WTC11 (cell line): Measurements from ENCODE around the gene MCIDAS. TPM values are rescaled to one million over a fixed set of nuclear protein-coding genes. Genes with fewer than 3 reads are reported as not detected.
A peak's percentile ranks its signal among the peaks of the same experiment; 100 is the strongest.

Source experiments
- CTCF ChIP-seq: fragments of 200-600 bp; IDR thresholded peaks from 2 replicates; pipeline ENCODE4 v1.8.0; 2022; ENCODE audit warnings: antibody characterized with exemption
- EMX1 ChIP-seq: fragments of 250-450 bp; sonication (Bioruptor Pico); IDR thresholded peaks from 2 replicates; pipeline ENCODE4 v1.8.0; 2021; ENCODE audit warnings: mild to moderate bottlenecking
- HMGA2 ChIP-seq: fragments of 250-450 bp; sonication (Bioruptor Pico); IDR thresholded peaks from 2 replicates; pipeline ENCODE4 v1.4.0; 2021; ENCODE audit warnings: mild to moderate bottlenecking, moderate library complexity
- HMGXB4 ChIP-seq: sonication (generic); formaldehyde crosslinking; IDR thresholded peaks from 2 replicates; pipeline ENCODE4 v1.8.1; 2023; ENCODE audit warnings: mild to moderate bottlenecking, moderate library complexity, missing genetic modification reagents
- KAT7 ChIP-seq: sonication (generic); formaldehyde crosslinking; IDR thresholded peaks from 2 replicates; pipeline ENCODE4 v1.8.1; 2023; ENCODE audit warnings: missing genetic modification reagents, mild to moderate bottlenecking, borderline replicate concordance
- MYBL2 ChIP-seq: sonication (generic); formaldehyde crosslinking; IDR thresholded peaks from 2 replicates; pipeline ENCODE4 v1.8.1; 2023; ENCODE audit warnings: mild to moderate bottlenecking, moderate library complexity, missing genetic modification reagents
- NR1H2 ChIP-seq: sonication (generic); formaldehyde crosslinking; IDR thresholded peaks from 2 replicates; pipeline ENCODE4 v1.9.0; 2021; ENCODE audit warnings: mild to moderate bottlenecking, moderate library complexity, missing genetic modification reagents
- PRRX2 ChIP-seq: fragments of 250-450 bp; sonication (Bioruptor Pico); IDR thresholded peaks from 2 replicates; pipeline ENCODE4 v1.8.0; 2021; ENCODE audit warnings: mild to moderate bottlenecking
- RORB ChIP-seq: fragments of 250-450 bp; sonication (Bioruptor Pico); IDR thresholded peaks from 2 replicates; pipeline ENCODE4 v1.9.0; 2021; ENCODE audit warnings: mild to moderate bottlenecking
- SMAD3 ChIP-seq: sonication (generic); formaldehyde crosslinking; IDR thresholded peaks from 2 replicates; pipeline ENCODE4 v1.8.0; 2022; ENCODE audit warnings: missing genetic modification reagents, mild to moderate bottlenecking, borderline replicate concordance
- SMAD4 ChIP-seq: sonication (generic); formaldehyde crosslinking; IDR thresholded peaks from 2 replicates; pipeline ENCODE4 v1.8.0; 2022; ENCODE audit warnings: mild to moderate bottlenecking, missing genetic modification reagents
- STAT6 ChIP-seq: sonication (generic); formaldehyde crosslinking; conservative IDR thresholded peaks from 2 replicates; pipeline ENCODE4 v1.8.1; 2023; ENCODE audit warnings: mild to moderate bottlenecking, low read depth, missing genetic modification reagents, moderate library complexity
- USF1 ChIP-seq: sonication (generic); formaldehyde crosslinking; IDR thresholded peaks from 2 replicates; pipeline ENCODE4 v1.8.0; 2022; ENCODE audit warnings: mild to moderate bottlenecking, missing genetic modification reagents
- USF2 ChIP-seq: sonication (generic); formaldehyde crosslinking; IDR thresholded peaks from 2 replicates; pipeline ENCODE4 v1.8.1; 2023; ENCODE audit warnings: mild to moderate bottlenecking, missing genetic modification reagents, moderate library complexity
- ZNF138 ChIP-seq: sonication (generic); formaldehyde crosslinking; conservative IDR thresholded peaks from 2 replicates; pipeline ENCODE4 v1.8.1; 2022; ENCODE audit warnings: mild to moderate bottlenecking, moderate library complexity, missing genetic modification reagents
- ZNF425 ChIP-seq: fragments of 250-450 bp; sonication (Bioruptor Pico); conservative IDR thresholded peaks from 2 replicates; pipeline ENCODE4 v1.9.0; 2021; ENCODE audit warnings: mild to moderate bottlenecking
- total RNA-seq: library from RNA; stranded (reverse); gene quantifications from 3 replicates; pipeline ENCODE4 v1.2.3, GENCODE V29; 2021

MCIDAS gene
- total RNA-seq, 1 experiment from 2014 or later = 0.20 TPM

GRCh38 chr5:55222985-55223811, 3.9 kb downstream of the MCIDAS start (continued):
- TF ChIP-seq ZNF425 (no peak), PRRX2 (CRISPR knock-in tag) (no peak), NR1H2 (CRISPR knock-in tag) (no peak), KAT7 (0 out of 2 replicates have a peak, but pooled peaks have one; percentile 73), ZNF138 (no peak), SMAD4 (CRISPR knock-in tag) (0 out of 2 replicates have a peak, but pooled peaks have one; percentile 17), RORB (CRISPR knock-in tag) (no peak), SMAD3 (peak; percentile 33; the same call in 1 of the 2 replicates), HMGXB4 (CRISPR knock-in tag) (0 out of 2 replicates have a peak, but pooled peaks have one; percentile 22), EMX1 (CRISPR knock-in tag) (no peak), MYBL2 (CRISPR knock-in tag) (no peak), USF2 (no peak), USF1 (CRISPR knock-in tag) (peak; percentile 36; the same call in 1 of the 2 replicates), STAT6 (CRISPR knock-in tag) (no peak), HMGA2 (CRISPR knock-in tag) (no peak), CTCF (no peak)
